Lung (tissue), 12 donors: ENCODE data around the gene GNAT1. TPM values are rescaled to one million over a fixed set of nuclear protein-coding genes. Genes with fewer than 3 reads are reported as not detected.
A peak's percentile ranks its signal among the peaks of the same experiment; 100 is the strongest.

Experiments used
- ATAC-seq: fragments of 200-7000 bp; cut with Tn5 transposase; one replicate; pipeline ENCODE4 v1.9.1; 2020; ENCODE audit warnings: moderate number of reproducible peaks; ENCODE audit not compliant: insufficient read depth, low FRiP score
- DNase-seq, 3 donors: peaks; one replicate each; pipeline ENCODE4 v3.0.0-alpha.2; 2013 to 2017
- H3K27ac ChIP-seq, 2 donors: one replicate each; pipeline ENCODE4 v1.5.1; 2013; ENCODE audit warnings: mild to moderate bottlenecking in 2 of 2, moderate library complexity in 2 of 2, control low read depth in 1 of 2, inconsistent platforms in 1 of 2, low read depth in 1 of 2, low read length in 1 of 2
- H3K27me3 ChIP-seq, 3 donors: one replicate each; pipeline ENCODE4 v1.5.1; 2013; ENCODE audit warnings: low read length in 2 of 3; ENCODE audit not compliant: control insufficient read depth in 3 of 3, insufficient read depth in 3 of 3
- H3K36me3 ChIP-seq, 4 donors: one replicate each; pipeline ENCODE4 v1.5.1; 2013; ENCODE audit warnings: low read length in 4 of 4, mild to moderate bottlenecking in 1 of 4, moderate library complexity in 1 of 4; ENCODE audit not compliant: control insufficient read depth in 4 of 4, insufficient read depth in 4 of 4
- H3K4me1 ChIP-seq, 5 donors: one replicate each; pipeline ENCODE4 v1.5.1; 2013; ENCODE audit warnings: low read length in 5 of 5, mild to moderate bottlenecking in 2 of 5, moderate library complexity in 1 of 5; ENCODE audit not compliant: control insufficient read depth in 5 of 5, insufficient read depth in 5 of 5
- H3K4me3 ChIP-seq: one replicate; pipeline ENCODE4 v1.5.1; 2013; ENCODE audit warnings: mild to moderate bottlenecking, control low read depth, moderate library complexity
- H3K9ac ChIP-seq, 2 donors: one replicate each; pipeline ENCODE4 v1.5.1; 2013; ENCODE audit warnings: low read length in 2 of 2, control low read depth in 1 of 2; ENCODE audit not compliant: insufficient read depth in 1 of 2
- H3K9me3 ChIP-seq, 4 donors: one replicate each; pipeline ENCODE4 v1.5.1; 2013; ENCODE audit warnings: low read length in 3 of 4, mild to moderate bottlenecking in 1 of 4, moderate library complexity in 1 of 4; ENCODE audit not compliant: control insufficient read depth in 4 of 4, insufficient read depth in 3 of 4
- CTCF ChIP-seq: IDR thresholded peaks from 2 replicates; pipeline ENCODE4 v1.5.1; 2012; ENCODE audit warnings: mild to moderate bottlenecking; ENCODE audit errors: control extremely low read depth, extremely low read depth
- WGBS, 2 donors: extraction: QIAGEN DNeasy Blood & Tissue Kit; methylation state at CpG; one replicate each; pipeline ENCODE4 v1.1.7; 2013; 5-methylcytosine and 5-hydroxymethylcytosine counted together
- polyA plus RNA-seq, 2 donors: library from polyadenylated mRNA; stranded (reverse); fragments of 200-250 nt; gene quantifications; one replicate each; pipeline ENCODE4 v1.2.1, GENCODE V29; 2013
- total RNA-seq, 2 donors: library from RNA; depleted of rRNA in 1 of 2; stranded (reverse); fragments of >200 nt in 1 of 2; gene quantifications; one replicate each; pipeline ENCODE4 v1.2.1, GENCODE V29; 2014 to 2021
- donor health status: control.
- donor health status: control.
- donor health status: Bipolar disorder and iron deficiency.
- donor health status: healthy.
- donor health status: DM: yes; HTN: yes; CAD: no.

GNAT1 gene
- total and polyA plus RNA-seq, 4 donors: 0.05 to 0.16 TPM; not detected in 2

GRCh38 chr3:50232303-50232702 is 40.9 kb downstream of the GNAT1 start:
- peaks cover 0 to 11% (median 0%) of the 10 kb centered on the region in 5 donors for H3K4me1 ChIP-seq
- ATAC-seq: no peak
- no peak for TF ChIP-seq CTCF
- no peak overlapping the region for H3K9ac ChIP-seq
- WGBS, 2 donors: 74 to 82% methylated on average over 3 of the region's 3 CpGs
- no peak for DNase-seq
- H3K9me3 ChIP-seq: no peaks in the 10 kb centered on the region
- no peaks in the 10 kb centered on the region for H3K27me3 ChIP-seq
- no peaks in the 10 kb centered on the region for H3K36me3 ChIP-seq
- no peak overlapping the region for H3K4me3 ChIP-seq
- no peak overlapping the region for H3K27ac ChIP-seq

GRCh38 chr3:50233176-50233575 is 41.8 kb downstream of the GNAT1 start:
- H3K27me3 ChIP-seq: no peaks in the 10 kb centered on the region
- no peak overlapping the region for H3K4me3 ChIP-seq
- H3K27ac ChIP-seq: peak overlapping the region in 1 of 2 donors; percentile 1
- ATAC-seq (no peak), DNase-seq (peak in 2 of 3 donors; percentile 50 to 58)
- no peak for TF ChIP-seq CTCF
- H3K9ac ChIP-seq: no peak overlapping the region
- H3K4me1 ChIP-seq: peaks cover 0 to 14% (median 0%) of the 10 kb centered on the region in 5 donors
- no peaks in the 10 kb centered on the region for H3K9me3 ChIP-seq
- WGBS, 2 donors: 84 to 98% methylated on average over 4 of the region's 4 CpGs
- no peaks in the 10 kb centered on the region for H3K36me3 ChIP-seq

GRCh38 chr3:50235716-50236483 is 44.5 kb downstream of the GNAT1 start, which contains the start of gene GNAI2:
TSS of gene GNAI2 (plus strand) at chr3:50236204. CDS start at chr3:50236336, 132 bp downstream.
- Histone ChIP-seq H3K9ac (peak within 1 kb of the TSS; percentile 63 to 96), H3K4me3 (peak within 1 kb of the TSS; percentile 88), H3K27ac (peak within 1 kb of the TSS; percentile 95 to 97), H3K27me3 (no peaks in the 10 kb centered on the region), H3K36me3 (peaks cover 0 to 9% (median 4%) of the 10 kb centered on the region in 4 donors), H3K4me1 (peaks cover 0 to 26% (median 8%) of the 10 kb centered on the region in 5 donors), H3K9me3 (no peaks in the 10 kb centered on the region)
- peak; percentile 95 for ATAC-seq
- DNase-seq: peak; percentile 99
- no peak for TF ChIP-seq CTCF
- WGBS, 2 donors: 1% methylated on average over 73 to 75 of the region's 75 CpGs
